ENCODE results near the gene USP16.
"Not testable (repeated sequence)": the region's sequence is repeated elsewhere in the genome, so short reads cannot be mapped to it uniquely, and the experiment has no call there.

USP16 gene

GRCh38 chr21:29024474-29025327 is at the start of gene USP16:
Gene USP16 (plus strand): TSS chr21:29024668. CDS start chr21:29027914, 3,246 bp downstream.
- peak; percentile 96 for DNase-seq (ENCODE audit: low spot score)
- no peak for TF ChIP-seq CTCF (IDR thresholded peaks at IDR 0.05; ENCODE audit: extremely low read depth, insufficient read depth, missing control alignments)
- in situ Hi-C loops (cut with MboI; ENCODE audit: low pct_unique_long_range_greater_than_20kb, low sequenced_read_pairs, unreplicated experiment) = no loop called here

GRCh38 chr21:28975397-28975796 is 49.1 kb upstream of the USP16 start:
- no peak for DNase-seq (ENCODE audit: low spot score)
- in situ Hi-C loops (cut with MboI; ENCODE audit: low pct_unique_long_range_greater_than_20kb, low sequenced_read_pairs, unreplicated experiment) = no loop called here
- no peak for TF ChIP-seq CTCF (IDR thresholded peaks at IDR 0.05; ENCODE audit: extremely low read depth, insufficient read depth, missing control alignments)

- in situ Hi-C loops (cut with MboI; ENCODE audit: low pct_unique_long_range_greater_than_20kb, low sequenced_read_pairs, unreplicated experiment) = no loop called here
- no peak for TF ChIP-seq CTCF (IDR thresholded peaks at IDR 0.05; ENCODE audit: extremely low read depth, insufficient read depth, missing control alignments)
- DNase-seq (ENCODE audit: low spot score) = no peak
These were observed 45.4 kb upstream of the USP16 start for GRCh38 chr21:28979092-28979491.

GRCh38 chr21:28982637-28983036 is 41.8 kb upstream of the USP16 start:
- in situ Hi-C loops (cut with MboI; ENCODE audit: low pct_unique_long_range_greater_than_20kb, low sequenced_read_pairs, unreplicated experiment) = no loop called here
- no peak for TF ChIP-seq CTCF (IDR thresholded peaks at IDR 0.05; ENCODE audit: extremely low read depth, insufficient read depth, missing control alignments)
- DNase-seq (ENCODE audit: low spot score) = no peak

GRCh38 chr21:28986677-28987076 is 37.8 kb upstream of the USP16 start:
- no peak for TF ChIP-seq CTCF (IDR thresholded peaks at IDR 0.05; ENCODE audit: extremely low read depth, insufficient read depth, missing control alignments)
- DNase-seq (ENCODE audit: low spot score) = no peak
- in situ Hi-C loops (cut with MboI; ENCODE audit: low pct_unique_long_range_greater_than_20kb, low sequenced_read_pairs, unreplicated experiment) = no loop called here

GRCh38 chr21:28988146-28988545 is 36.3 kb upstream of the USP16 start:
- in situ Hi-C loops (cut with MboI; ENCODE audit: low pct_unique_long_range_greater_than_20kb, low sequenced_read_pairs, unreplicated experiment); DNase-seq (ENCODE audit: low spot score): not testable (repeated sequence)

- no peak for TF ChIP-seq CTCF (IDR thresholded peaks at IDR 0.05; ENCODE audit: extremely low read depth, insufficient read depth, missing control alignments)
- no peak for DNase-seq (ENCODE audit: low spot score)
- in situ Hi-C loops (cut with MboI; ENCODE audit: low pct_unique_long_range_greater_than_20kb, low sequenced_read_pairs, unreplicated experiment) = no loop called here
These were observed 32.5 kb upstream of the USP16 start for GRCh38 chr21:28991861-28992525.
